HTR-8/SVneo (cell line): ENCODE measurements around the gene TRPC6.

ENCODE experiments used
- DNase-seq: peaks from one replicate; pipeline ENCODE4 v3.0.0; 2011; ENCODE audit warnings: low spot score, mixed read lengths; ENCODE audit not compliant: insufficient read length
- FAIRE-seq: peaks from 2 replicates; lab custom pipeline; 2011; peaks lifted over from hg19 to GRCh38; lab: Jason Lieb, UNC

TRPC6 gene

DNA sequence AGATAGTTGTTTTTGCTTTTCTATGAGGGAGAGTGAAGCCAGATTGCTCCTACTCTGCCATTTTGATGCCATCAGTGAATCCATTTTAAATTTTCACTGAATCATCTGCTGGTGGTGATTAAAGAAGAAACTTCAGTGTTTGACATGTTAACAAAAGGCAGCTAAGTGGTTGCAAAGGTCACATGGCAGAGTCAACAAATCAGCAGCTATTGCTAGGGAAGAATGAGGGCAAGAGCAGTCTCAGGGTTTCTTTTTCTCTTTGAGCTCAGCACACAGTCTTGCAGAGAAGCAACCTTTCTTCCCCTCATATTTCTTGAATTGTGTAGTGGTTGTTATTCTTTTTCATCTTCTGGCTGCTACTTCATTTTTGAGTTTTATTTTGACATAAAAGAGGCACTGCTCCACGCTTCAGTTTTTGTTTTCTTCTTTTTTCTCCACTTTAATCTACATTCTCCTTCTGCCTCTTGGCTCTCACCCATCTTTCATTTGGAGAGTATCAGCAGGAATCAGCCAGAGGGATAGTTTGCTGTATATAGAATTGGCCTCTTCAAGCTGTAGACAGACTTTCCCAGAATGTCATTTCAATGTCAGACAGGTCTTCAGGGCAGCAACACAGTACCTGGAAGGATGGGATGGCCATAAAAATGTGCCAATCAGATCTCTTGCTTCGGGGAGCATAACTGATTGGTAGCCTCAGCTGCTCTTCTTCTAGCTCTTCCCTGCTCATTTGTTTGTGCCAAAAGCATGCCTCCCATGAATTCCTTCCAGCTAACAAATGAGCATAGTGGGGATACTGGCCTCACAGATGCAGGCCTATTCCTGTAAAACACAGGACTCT is 153.9 kb downstream of the TRPC6 start:
- peak; percentile 79 for FAIRE-seq
- no peak for DNase-seq

DNA sequence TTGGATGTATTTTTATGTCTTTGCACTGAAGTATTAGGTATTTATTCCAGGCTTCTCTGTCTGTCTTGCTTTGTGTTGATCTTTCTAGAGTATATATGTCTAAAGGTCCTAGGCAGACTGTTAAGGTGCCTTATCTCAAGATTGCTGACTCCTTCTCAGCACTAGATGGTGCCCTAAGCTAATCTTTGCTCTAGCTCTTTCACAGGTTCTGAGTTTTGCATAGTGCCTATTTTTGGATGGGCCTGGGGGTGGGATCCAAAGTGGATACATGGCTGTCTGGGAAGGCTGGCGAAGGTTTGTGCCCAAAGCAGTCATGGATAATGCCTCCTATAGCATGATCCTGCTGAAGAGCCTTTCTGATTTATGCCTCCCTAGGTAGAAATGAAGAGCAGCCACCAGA is 154.9 kb downstream of the TRPC6 start:
- DNase-seq: no peak
- no peak for FAIRE-seq

DNA sequence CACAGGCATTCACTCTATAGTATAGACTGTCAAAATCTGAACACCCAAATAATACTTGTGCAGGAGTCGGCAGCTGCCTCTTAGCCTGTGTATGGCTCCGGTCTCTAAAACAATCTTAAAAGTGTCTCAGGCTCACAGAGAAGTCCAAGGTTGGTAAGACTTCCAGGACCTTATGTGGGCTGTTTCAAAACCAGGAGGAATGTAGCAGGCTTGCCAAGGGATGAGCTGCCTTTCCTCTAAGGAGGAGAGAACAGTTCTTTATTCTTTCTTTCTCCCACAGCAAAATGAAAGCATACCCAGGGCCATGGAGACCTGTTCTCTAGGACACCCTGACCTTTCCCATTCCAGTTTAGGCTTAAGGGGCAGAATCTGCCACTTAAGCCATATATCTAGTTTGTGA is 176.5 kb downstream of the TRPC6 start:
- DNase-seq: no peak
- no peak for FAIRE-seq
